Smooth muscle cell of the brain vasculature (primary cell): ENCODE data around the gene ARMC10.
"Not testable (repeated sequence)": the region's sequence is repeated elsewhere in the genome, so short reads cannot be mapped to it uniquely, and the experiment has no call there.

Source experiments
- DNase-seq: peaks from one replicate; pipeline ENCODE4 v3.0.0-alpha.2; 2012; ENCODE audit warnings: low read depth, low spot score

ARMC10 gene

GRCh38 chr7:103124429-103124979 is 49.6 kb downstream of the ARMC10 start:
- no peak for DNase-seq

- DNase-seq: no peak
Measured at GRCh38 chr7:103127006-103127405, 52.1 kb downstream of the ARMC10 start.

- DNase-seq: no peak
Measured at GRCh38 chr7:103129702-103130549, 55.0 kb downstream of the ARMC10 start.

GRCh38 chr7:103130901-103131624 is 56.1 kb downstream of the ARMC10 start:
- no peak for DNase-seq

DNA sequence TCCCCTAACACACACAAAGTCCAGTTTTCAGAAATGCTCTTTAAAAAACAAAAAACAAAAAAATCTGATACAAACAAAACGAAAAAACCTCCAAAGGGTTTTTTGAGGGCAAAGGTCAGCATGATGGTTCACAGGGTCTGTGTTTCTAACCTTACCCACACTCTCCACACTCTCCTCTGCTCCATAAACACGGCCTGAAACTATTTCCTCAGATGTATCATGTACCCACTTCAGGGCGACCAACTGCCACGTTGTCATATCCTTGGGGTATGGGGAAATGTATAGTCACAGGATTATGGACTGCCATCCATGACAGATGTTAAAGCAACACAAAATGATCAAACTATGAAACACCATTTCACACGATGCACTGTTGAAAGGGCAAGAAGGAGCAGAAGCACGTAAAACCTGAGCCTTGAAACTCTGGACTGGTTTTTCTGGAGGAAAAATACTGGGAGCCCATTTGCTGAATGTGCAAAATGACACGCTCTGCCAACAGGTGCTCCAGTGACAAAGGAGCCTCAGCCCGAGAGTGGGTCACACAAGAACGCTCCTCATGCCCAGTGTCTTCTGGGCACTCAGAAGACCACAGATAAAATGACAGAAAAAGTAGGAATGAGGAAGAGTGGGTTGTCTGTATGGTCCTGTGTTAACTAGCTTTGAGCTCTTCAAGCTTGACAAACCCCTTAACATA is 58.2 kb downstream of the ARMC10 start:
- no peak for DNase-seq

DNA sequence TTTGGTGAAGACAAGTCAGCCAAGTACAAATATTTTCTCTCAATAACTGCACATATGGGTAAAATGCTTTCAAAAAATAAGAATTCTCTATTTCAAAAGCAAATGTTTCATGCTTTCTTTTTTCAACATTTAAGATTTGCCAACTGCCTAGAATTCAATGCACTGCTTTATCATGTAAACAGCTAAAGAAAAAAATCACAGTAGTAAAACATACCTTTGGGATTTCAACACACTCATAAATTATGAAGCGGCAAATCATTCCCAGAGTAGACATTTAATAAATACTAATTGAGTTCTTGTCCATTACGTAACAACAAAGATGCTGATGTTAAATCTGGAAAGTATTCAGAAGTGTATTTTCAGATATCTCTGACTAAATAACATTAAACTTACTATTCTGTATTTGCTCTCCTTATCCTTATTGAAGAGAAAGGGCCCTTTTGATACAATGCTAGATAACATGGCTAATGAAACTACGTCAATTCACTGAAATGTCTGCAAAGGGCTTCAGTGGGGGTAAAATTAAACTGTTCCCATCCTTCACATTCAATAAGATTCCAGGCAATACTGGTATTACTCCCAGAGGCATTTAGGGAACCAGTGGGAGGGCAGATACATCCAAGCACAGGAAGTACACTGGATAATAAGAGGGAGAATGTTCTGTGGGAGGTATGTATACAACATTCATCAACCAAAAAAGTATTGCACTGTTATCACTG is 60.1 kb downstream of the ARMC10 start:
- DNase-seq: no peak

DNA sequence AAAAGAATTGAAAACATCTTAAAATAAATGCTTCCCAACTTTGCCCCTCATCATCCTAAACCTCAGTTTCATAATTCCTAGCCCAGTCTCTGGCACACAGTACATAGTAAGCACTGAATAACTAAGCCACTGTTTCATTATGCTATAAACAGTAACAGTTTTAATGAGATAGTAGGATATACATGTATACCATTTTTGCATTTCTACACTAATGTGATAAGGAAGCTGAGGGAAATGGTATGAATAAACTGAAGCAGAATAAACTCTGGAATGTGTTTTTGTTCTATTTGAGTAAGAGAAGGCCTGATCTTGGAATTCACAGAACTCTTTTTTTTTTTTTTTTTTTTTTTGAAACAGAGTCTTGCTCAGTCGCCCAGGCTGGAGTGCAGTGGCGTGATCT is 65.1 kb downstream of the ARMC10 start:
- DNase-seq: no peak

- no peak for DNase-seq
Measured at GRCh38 chr7:103140685-103141084, 65.7 kb downstream of the ARMC10 start.

GRCh38 chr7:103141753-103142404 is 66.9 kb downstream of the ARMC10 start:
- DNase-seq: no peak

- no peak for DNase-seq
Measured at GRCh38 chr7:103142494-103142893, 67.6 kb downstream of the ARMC10 start.

DNA sequence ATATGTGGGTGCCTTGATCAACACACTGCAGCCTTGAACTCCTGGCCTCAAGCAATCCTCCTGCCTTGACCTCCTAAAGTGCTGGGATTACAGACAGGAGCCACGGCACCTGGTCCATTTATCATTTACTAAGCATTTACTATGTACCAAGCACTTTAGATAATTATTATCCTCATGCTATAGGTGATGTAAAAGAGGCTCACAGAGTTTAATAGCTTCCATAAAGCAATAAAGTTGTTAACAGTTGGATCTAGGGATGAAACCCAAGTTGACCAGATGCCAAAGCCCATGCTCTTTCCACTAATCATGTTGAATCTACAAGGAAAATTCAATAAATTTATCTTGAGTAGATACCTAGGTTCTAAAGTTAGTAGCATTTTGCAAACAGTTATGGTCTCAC is 68.9 kb downstream of the ARMC10 start:
- DNase-seq: no peak

- not testable (repeated sequence) for DNase-seq
Measured at GRCh38 chr7:103144754-103145153, 69.8 kb downstream of the ARMC10 start.

GRCh38 chr7:103148131-103148993 is 73.4 kb downstream of the ARMC10 start:
- no peak for DNase-seq
